Calu3 (cell line): Measurements from ENCODE around the gene DUSP6. TPM values are rescaled to one million over a fixed set of nuclear protein-coding genes. Genes with fewer than 3 reads are reported as not detected.

ENCODE experiments used
- BruUV-seq: library from RNA; stranded (reverse); fragments of 400-500 nt; replicated peaks from 2 replicates; lab custom pipeline; 2021; lab: Mats Ljungman, UMichigan
- CTCF ChIA-PET: fragments of 300-600 bp; sonication (Branson Sonifier 250); formaldehyde crosslinking; loops from one replicate; lab custom pipeline; 2022; ENCODE audit warnings: antibody characterized with exemption; lab: Charles Lee
- DNase-seq: peaks from one replicate; pipeline ENCODE4 v3.0.0; 2022
- H3K27ac Mint-ChIP-seq: one replicate; pipeline ENCODE4 v1.8.0; 2022; ENCODE audit warnings: mixed read lengths; ENCODE audit not compliant: unreplicated experiment
- H3K27me3 Mint-ChIP-seq: one replicate; pipeline ENCODE4 v1.8.0; 2022; ENCODE audit warnings: mixed read lengths; ENCODE audit not compliant: unreplicated experiment
- H3K36me3 Mint-ChIP-seq: one replicate; pipeline ENCODE4 v1.8.0; 2022; ENCODE audit warnings: mild to moderate bottlenecking, moderate library complexity, mixed read lengths; ENCODE audit not compliant: insufficient read depth, unreplicated experiment
- H3K4me1 Mint-ChIP-seq: one replicate; pipeline ENCODE4 v1.8.0; 2022; ENCODE audit warnings: mild to moderate bottlenecking, low read depth, mixed read lengths; ENCODE audit not compliant: unreplicated experiment
- H3K4me3 Mint-ChIP-seq: one replicate; pipeline ENCODE4 v1.8.0; 2022; ENCODE audit warnings: mild to moderate bottlenecking, low read depth, moderate library complexity, mixed read lengths; ENCODE audit not compliant: unreplicated experiment
- H3K9me3 Mint-ChIP-seq: one replicate; pipeline ENCODE4 v1.8.0; 2022; ENCODE audit warnings: low read depth, mixed read lengths; ENCODE audit not compliant: unreplicated experiment
- CTCF ChIP-seq: fragments of 200-600 bp; IDR thresholded peaks from one replicate; pipeline ENCODE4 v1.8.0; 2022; ENCODE audit warnings: antibody characterized with exemption; ENCODE audit not compliant: unreplicated experiment
- intact Hi-C: fragments of 100-400 bp; cut with micrococcal nuclease; formaldehyde crosslinking; loops from one replicate; pipeline ENCODE4 v1.10.0; 2022; ENCODE audit not compliant: unreplicated experiment
- total RNA-seq: library from RNA; stranded (reverse); gene quantifications from 2 replicates; pipeline ENCODE4 v1.2.3, GENCODE V29; 2022

Gene DUSP6
- total RNA-seq, 1 experiment from 2014 or later: 108 TPM

DNA sequence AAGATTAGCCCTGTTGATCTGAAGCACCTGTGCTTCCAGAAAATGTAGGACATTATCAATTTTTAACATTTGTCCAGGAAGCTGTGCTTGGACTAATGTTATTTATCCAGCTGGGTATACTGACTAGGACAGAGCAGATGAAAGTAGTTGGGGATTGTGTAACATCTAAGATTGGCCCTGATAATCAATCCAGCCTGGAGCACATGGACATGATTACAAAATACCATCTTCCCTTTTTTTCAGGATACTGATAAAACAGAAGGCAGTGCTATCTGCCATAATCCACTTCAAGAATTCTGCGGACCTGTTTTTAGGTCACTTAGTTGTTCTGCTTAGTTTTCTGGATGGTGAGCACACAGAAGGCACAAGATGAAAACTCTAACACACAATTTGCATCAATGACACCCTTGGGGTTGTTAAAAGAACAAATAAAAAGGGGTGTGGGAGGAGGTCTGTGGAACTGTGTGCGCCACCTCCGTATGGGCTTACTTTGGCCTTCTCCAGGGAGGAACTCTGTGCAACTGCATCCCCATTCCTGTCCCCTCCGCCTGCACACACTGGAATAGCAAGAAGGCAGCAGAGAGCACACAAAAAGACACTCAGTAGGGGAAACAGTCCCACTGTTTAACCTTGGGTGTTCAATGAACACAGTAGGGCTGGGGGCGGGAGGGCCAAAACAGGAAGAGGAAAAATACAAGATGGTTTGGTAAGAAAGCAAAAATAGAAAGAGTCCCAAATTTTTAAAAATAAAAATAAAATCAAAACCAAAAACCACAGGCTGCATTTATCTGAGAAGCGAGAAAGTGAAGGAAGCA, 31.1 kb upstream of the DUSP6 start:
- BruUV-seq: no TSS peak
- Mint-ChIP-seq H3K9me3 (no peaks in the 10 kb centered on the region), H3K4me1 (peaks cover 65% of the 10 kb centered on the region), H3K27ac (peak overlapping the region; percentile 56), H3K4me3 (no peak overlapping the region), H3K27me3 (no peaks in the 10 kb centered on the region), H3K36me3 (peaks cover 5% of the 10 kb centered on the region)
- intact Hi-C loops: no loop called here
- CTCF ChIA-PET: interaction anchor here (1.3 kb wide), 1 partner anchor 129 kb away, joined by 3 read pairs; no protein-coding TSS in a partner anchor
- no peak for TF ChIP-seq CTCF
- DNase-seq: no peak

- no TSS peak for BruUV-seq
- CTCF ChIA-PET: interaction anchor here (1.3 kb wide), 1 partner anchor 130 kb away, joined by 3 read pairs; no protein-coding TSS in a partner anchor
- H3K4me3 Mint-ChIP-seq: no peak overlapping the region
These were observed 30.0 kb upstream of the DUSP6 start for GRCh38 chr12:89382328-89382727.

GRCh38 chr12:89379839-89380467, 27.7 kb upstream of the DUSP6 start:
- Mint-ChIP-seq H3K4me3 (no peak overlapping the region), H3K36me3 (peaks cover 19% of the 10 kb centered on the region), H3K4me1 (peaks cover 72% of the 10 kb centered on the region), H3K9me3 (no peaks in the 10 kb centered on the region), H3K27ac (no peak overlapping the region), H3K27me3 (no peaks in the 10 kb centered on the region)
- intact Hi-C loops: no loop called here
- CTCF ChIA-PET: interaction anchor here (0.8 kb wide), 1 partner anchor 34 kb away, joined by 3 read pairs; no protein-coding TSS in a partner anchor
- no peak for DNase-seq
- TF ChIP-seq CTCF: no peak
- BruUV-seq: no TSS peak

More at GRCh38 chr12:89382328-89382727, 30.0 kb upstream of the DUSP6 start:
- Mint-ChIP-seq H3K27ac (no peak overlapping the region), H3K36me3 (peaks cover 5% of the 10 kb centered on the region), H3K4me1 (peaks cover 76% of the 10 kb centered on the region), H3K27me3 (no peaks in the 10 kb centered on the region), H3K9me3 (no peaks in the 10 kb centered on the region)
- DNase-seq: no peak
- TF ChIP-seq CTCF: no peak
- intact Hi-C loops: no loop called here

- Mint-ChIP-seq H3K9me3 (no peaks in the 10 kb centered on the region), H3K27ac (no peak overlapping the region), H3K27me3 (no peaks in the 10 kb centered on the region), H3K4me1 (peaks cover 65% of the 10 kb centered on the region), H3K4me3 (no peak overlapping the region), H3K36me3 (peaks cover 19% of the 10 kb centered on the region)
- no peak for TF ChIP-seq CTCF
- BruUV-seq: no TSS peak
- CTCF ChIA-PET: no interaction called here
- intact Hi-C loops: no loop called here
- no peak for DNase-seq
These were observed 27.0 kb upstream of the DUSP6 start for GRCh38 chr12:89379148-89379838.
